ENCODE measurements around the gene AP3D1. TPM values are rescaled to one million over a fixed set of nuclear protein-coding genes. Genes with fewer than 3 reads are reported as not detected.

AP3D1 gene
- total RNA-seq, 1 donor = 121 TPM

DNA sequence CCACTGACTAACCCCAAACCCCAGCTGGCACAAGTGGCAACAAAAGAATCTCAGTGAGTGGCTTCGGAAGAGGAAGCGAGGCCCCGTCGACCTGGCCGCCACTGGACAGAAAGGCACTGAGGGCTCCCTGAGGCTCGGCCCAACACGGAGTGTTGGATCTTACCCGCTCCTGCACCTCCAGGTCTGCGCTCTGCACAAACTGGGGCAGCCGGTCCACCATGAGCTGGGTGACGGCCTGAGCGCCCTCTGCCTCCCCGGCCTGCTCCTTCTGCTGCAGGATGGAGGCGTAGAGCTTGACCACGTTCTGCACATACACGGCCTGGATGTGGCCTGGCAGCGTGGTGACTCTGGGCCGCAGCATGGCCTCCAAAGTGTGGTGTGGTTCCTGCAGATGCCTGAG lies 32.9 kb downstream of the AP3D1 start:
- H3K79me2 ChIP-seq (ENCODE audit: insufficient read depth, low read length) = peaks cover 26% of the 10 kb centered on the region
- TF ChIP-seq, protein P1, sequence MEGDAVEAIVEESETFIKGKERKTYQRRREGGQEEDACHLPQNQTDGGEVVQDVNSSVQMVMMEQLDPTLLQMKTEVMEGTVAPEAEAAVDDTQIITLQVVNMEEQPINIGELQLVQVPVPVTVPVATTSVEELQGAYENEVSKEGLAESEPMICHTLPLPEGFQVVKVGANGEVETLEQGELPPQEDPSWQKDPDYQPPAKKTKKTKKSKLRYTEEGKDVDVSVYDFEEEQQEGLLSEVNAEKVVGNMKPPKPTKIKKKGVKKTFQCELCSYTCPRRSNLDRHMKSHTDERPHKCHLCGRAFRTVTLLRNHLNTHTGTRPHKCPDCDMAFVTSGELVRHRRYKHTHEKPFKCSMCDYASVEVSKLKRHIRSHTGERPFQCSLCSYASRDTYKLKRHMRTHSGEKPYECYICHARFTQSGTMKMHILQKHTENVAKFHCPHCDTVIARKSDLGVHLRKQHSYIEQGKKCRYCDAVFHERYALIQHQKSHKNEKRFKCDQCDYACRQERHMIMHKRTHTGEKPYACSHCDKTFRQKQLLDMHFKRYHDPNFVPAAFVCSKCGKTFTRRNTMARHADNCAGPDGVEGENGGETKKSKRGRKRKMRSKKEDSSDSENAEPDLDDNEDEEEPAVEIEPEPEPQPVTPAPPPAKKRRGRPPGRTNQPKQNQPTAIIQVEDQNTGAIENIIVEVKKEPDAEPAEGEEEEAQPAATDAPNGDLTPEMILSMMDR (IDR thresholded peaks at IDR 0.05; ENCODE audit: extremely low read depth, low read depth, low read length) = no peak
- H2AFZ ChIP-seq (ENCODE audit: low read length) = no peak overlapping the region
- H3K4me2 ChIP-seq (ENCODE audit: insufficient read depth, low read length) = no peak overlapping the region
- H3K36me3 ChIP-seq (ENCODE audit: insufficient read depth, low read length) = peaks cover 85% of the 10 kb centered on the region
- no peak overlapping the region for H3K4me3 ChIP-seq (ENCODE audit: insufficient read depth, low read length)
- no peak for DNase-seq (ENCODE audit: insufficient read length, low spot score, missing footprints)
- H3K4me1 ChIP-seq (ENCODE audit: insufficient read depth, low read length) = peaks cover 8% of the 10 kb centered on the region
- peaks cover 41% of the 10 kb centered on the region for H4K20me1 ChIP-seq (ENCODE audit: insufficient read depth, low read length)
- no peak overlapping the region for H3K27ac ChIP-seq (ENCODE audit: low read depth, low read length)
- no peaks in the 10 kb centered on the region for H3K27me3 ChIP-seq (ENCODE audit: insufficient read depth, low read length)
- H3K9me3 ChIP-seq (ENCODE audit: low read depth, low read length) = no peaks in the 10 kb centered on the region

DNA sequence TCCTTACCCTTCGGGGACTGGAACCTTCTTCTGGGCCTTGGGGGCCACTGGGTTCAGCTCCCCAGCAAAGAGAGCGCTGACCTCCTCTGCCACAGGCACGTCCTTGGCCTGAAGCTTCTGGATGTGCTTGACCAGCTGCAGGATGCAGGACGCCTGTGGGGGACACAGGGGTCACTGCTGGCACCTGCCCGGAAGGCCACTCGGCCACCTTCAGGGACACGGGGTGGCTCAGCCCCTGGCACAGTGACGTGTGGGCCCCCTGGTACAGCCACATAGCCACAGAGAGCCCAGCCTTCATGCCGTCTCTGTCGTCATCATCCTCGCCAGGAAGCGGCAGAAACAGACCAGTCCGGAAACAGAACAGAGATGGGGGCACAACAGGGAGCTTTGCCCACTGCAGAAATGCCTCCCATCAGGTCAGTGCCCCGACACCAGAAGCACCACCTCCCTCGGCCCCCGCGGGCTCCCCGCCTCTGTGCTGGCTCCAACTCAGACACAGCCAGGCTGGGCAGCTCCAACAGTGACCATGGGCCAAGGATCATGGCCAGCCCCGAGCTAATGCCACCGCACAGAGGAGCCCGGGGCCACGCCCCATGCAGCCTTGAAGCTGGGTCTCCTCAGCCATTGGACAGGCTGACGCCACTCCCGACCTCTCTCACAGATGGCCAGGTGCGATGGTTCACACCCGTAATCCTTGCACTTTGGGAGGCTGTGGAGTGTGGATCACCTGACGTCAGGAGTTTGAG lies 34.0 kb downstream of the AP3D1 start:
- Histone ChIP-seq H2AFZ (ENCODE audit: low read length) (no peak overlapping the region), H3K4me3 (ENCODE audit: insufficient read depth, low read length) (no peak overlapping the region), H3K27ac (ENCODE audit: low read depth, low read length) (no peak overlapping the region), H3K9me3 (ENCODE audit: low read depth, low read length) (no peaks in the 10 kb centered on the region), H3K27me3 (ENCODE audit: insufficient read depth, low read length) (no peaks in the 10 kb centered on the region), H3K36me3 (ENCODE audit: insufficient read depth, low read length) (peaks cover 84% of the 10 kb centered on the region), H3K4me1 (ENCODE audit: insufficient read depth, low read length) (peaks cover 8% of the 10 kb centered on the region), H3K4me2 (ENCODE audit: insufficient read depth, low read length) (no peak overlapping the region), H4K20me1 (ENCODE audit: insufficient read depth, low read length) (peaks cover 37% of the 10 kb centered on the region), H3K79me2 (ENCODE audit: insufficient read depth, low read length) (peaks cover 21% of the 10 kb centered on the region)
- DNase-seq (ENCODE audit: insufficient read length, low spot score, missing footprints) = no peak
- TF ChIP-seq, protein P1 (IDR thresholded peaks at IDR 0.05; ENCODE audit: extremely low read depth, low read depth, low read length) = no peak

DNA sequence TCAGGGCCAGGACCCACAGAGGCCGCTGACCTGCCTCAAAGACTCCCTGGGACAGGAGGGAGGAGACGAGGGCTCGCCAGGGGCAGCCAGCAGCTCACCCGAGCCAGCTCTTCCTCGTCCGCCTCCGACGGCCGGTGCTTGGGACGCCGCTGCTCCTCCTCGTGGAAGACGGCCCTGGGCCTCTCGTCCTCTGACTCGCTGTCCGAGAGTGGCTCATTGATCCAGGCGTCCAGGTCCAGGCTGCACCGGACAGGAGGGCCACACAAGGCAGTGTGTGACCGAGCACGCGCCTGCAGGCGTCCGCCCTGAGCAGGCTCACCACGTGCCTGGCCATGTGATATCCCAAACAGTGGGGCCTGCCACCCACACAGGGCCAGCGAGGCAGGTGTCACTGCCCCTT lies 34.9 kb downstream of the AP3D1 start:
- peaks cover 84% of the 10 kb centered on the region for H3K36me3 ChIP-seq (ENCODE audit: insufficient read depth, low read length)
- H3K27me3 ChIP-seq (ENCODE audit: insufficient read depth, low read length) = no peaks in the 10 kb centered on the region
- no peak overlapping the region for H3K27ac ChIP-seq (ENCODE audit: low read depth, low read length)
- H3K79me2 ChIP-seq (ENCODE audit: insufficient read depth, low read length) = peaks cover 22% of the 10 kb centered on the region
- peaks cover 37% of the 10 kb centered on the region for H4K20me1 ChIP-seq (ENCODE audit: insufficient read depth, low read length)
- no peak overlapping the region for H2AFZ ChIP-seq (ENCODE audit: low read length)
- H3K4me1 ChIP-seq (ENCODE audit: insufficient read depth, low read length) = peaks cover 8% of the 10 kb centered on the region
- no peak for DNase-seq (ENCODE audit: insufficient read length, low spot score, missing footprints)
- H3K4me2 ChIP-seq (ENCODE audit: insufficient read depth, low read length) = no peak overlapping the region
- no peaks in the 10 kb centered on the region for H3K9me3 ChIP-seq (ENCODE audit: low read depth, low read length)
- no peak overlapping the region for H3K4me3 ChIP-seq (ENCODE audit: insufficient read depth, low read length)
- TF ChIP-seq, protein P1 (IDR thresholded peaks at IDR 0.05; ENCODE audit: extremely low read depth, low read depth, low read length) = no peak

DNA sequence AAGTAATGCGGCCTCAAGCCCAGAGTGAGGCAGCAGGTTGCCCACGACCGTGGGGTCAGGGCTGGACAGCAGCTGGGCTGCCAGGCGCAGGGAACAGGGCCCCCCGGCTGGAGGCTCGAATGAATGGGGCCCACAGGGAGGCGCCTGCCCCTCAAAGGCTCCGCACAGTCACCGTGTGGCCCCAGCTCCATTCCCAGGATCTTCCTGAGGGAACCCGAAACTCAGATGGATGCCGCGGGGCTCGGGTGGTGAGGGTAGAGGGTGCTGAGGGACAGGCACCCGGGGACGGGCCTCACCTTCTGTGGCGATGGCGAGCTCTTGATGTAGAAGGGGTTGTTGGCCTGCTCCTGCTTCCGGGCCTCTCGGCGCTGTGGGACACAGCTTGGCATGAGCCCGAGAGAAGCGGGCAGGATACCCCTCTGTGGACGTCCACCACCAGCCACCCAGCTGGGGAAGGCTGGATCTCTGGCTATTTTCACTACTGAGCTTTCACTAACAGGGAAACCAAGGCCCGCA lies 35.4 kb downstream of the AP3D1 start:
- H3K27me3 ChIP-seq (ENCODE audit: insufficient read depth, low read length) = no peaks in the 10 kb centered on the region
- peaks cover 8% of the 10 kb centered on the region for H3K4me1 ChIP-seq (ENCODE audit: insufficient read depth, low read length)
- H4K20me1 ChIP-seq (ENCODE audit: insufficient read depth, low read length) = peaks cover 38% of the 10 kb centered on the region
- no peak overlapping the region for H3K27ac ChIP-seq (ENCODE audit: low read depth, low read length)
- H3K4me2 ChIP-seq (ENCODE audit: insufficient read depth, low read length) = no peak overlapping the region
- peaks cover 84% of the 10 kb centered on the region for H3K36me3 ChIP-seq (ENCODE audit: insufficient read depth, low read length)
- no peak overlapping the region for H2AFZ ChIP-seq (ENCODE audit: low read length)
- DNase-seq (ENCODE audit: insufficient read length, low spot score, missing footprints) = no peak
- H3K79me2 ChIP-seq (ENCODE audit: insufficient read depth, low read length) = peaks cover 21% of the 10 kb centered on the region
- no peak overlapping the region for H3K4me3 ChIP-seq (ENCODE audit: insufficient read depth, low read length)
- no peaks in the 10 kb centered on the region for H3K9me3 ChIP-seq (ENCODE audit: low read depth, low read length)
- TF ChIP-seq, protein P1 (IDR thresholded peaks at IDR 0.05; ENCODE audit: extremely low read depth, low read depth, low read length) = no peak
